KBM-7 (cell line): ENCODE results near the gene IGSF3.

Experiments used
- DNase-seq: peaks from one replicate; pipeline ENCODE4 v3.0.0-alpha.2; 2015
- in situ Hi-C: fragments of 300-500 bp; cut with MboI; formaldehyde crosslinking; loops from 2 replicates; pipeline ENCODE4 v1.14.3; 2020; ENCODE audit warnings: low sequenced_read_pairs, low pct_unique_long_range_greater_than_20kb, mixed read lengths

The IGSF3 gene

GRCh38 chr1:116690396-116690848 is 22.9 kb upstream of the IGSF3 start:
- in situ Hi-C loops = no loop called here
- no peak for DNase-seq

DNA sequence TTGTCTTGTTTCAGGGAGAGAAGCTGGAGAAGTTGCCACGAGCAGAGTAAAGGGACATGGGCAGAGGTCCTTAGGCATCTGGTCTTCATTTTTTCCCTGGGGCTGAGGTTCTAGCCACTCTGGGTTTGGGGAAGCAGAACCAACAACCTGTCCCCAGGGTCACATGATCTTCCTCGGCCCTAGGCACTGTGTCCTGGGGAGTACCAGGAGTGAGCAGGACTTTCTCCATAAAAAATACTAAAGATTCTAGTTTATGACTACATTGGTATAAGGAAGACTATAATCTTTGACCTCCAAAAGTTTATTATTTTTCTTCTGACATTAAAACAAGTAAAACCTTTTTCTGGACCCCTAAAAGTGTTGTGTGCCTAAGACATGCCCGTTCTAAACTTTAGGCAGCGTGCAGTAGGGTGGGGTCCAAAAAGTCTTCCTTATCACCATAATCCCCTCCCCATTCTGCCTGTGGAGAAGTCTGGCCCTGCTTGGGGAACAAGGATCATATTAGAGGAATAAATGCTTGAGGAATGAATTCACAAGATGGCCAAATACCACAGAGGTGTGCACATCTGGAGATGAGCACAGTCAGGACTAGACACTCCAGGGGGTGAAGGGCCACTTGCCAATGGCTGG is 19.3 kb upstream of the IGSF3 start:
- in situ Hi-C loops = no loop called here
- DNase-seq = no peak

DNA sequence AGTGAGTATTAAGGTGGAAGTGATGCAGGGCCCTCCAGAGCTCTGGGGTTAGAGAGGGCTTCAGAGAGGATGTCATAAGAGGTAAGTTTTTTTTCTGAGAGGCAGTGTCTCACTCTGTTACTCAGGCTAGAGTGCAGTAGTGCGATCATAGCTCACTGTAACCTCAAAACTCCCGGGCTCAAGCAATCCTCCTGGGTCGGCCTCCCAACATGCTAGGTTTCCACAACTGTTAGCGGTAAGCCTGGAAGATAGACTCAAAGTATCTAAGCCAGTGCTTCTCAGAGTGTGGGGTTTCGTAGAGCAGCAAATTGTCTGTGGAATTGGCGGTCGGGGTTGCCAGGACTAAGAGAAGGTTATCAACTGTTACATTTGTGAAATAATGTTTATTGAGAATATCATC is 18.6 kb upstream of the IGSF3 start:
- in situ Hi-C loops = no loop called here
- no peak for DNase-seq

GRCh38 chr1:116684575-116684974 is 17.0 kb upstream of the IGSF3 start:
- in situ Hi-C loops = no loop called here
- DNase-seq = no peak

- no peak for DNase-seq
- in situ Hi-C loops = no loop called here
Measured at GRCh38 chr1:116682641-116683221, 15.2 kb upstream of the IGSF3 start.

GRCh38 chr1:116681343-116681899 is 13.9 kb upstream of the IGSF3 start:
- in situ Hi-C loops = no loop called here
- DNase-seq = no peak

GRCh38 chr1:116680752-116681151 is 13.2 kb upstream of the IGSF3 start:
- in situ Hi-C loops = no loop called here

DNA sequence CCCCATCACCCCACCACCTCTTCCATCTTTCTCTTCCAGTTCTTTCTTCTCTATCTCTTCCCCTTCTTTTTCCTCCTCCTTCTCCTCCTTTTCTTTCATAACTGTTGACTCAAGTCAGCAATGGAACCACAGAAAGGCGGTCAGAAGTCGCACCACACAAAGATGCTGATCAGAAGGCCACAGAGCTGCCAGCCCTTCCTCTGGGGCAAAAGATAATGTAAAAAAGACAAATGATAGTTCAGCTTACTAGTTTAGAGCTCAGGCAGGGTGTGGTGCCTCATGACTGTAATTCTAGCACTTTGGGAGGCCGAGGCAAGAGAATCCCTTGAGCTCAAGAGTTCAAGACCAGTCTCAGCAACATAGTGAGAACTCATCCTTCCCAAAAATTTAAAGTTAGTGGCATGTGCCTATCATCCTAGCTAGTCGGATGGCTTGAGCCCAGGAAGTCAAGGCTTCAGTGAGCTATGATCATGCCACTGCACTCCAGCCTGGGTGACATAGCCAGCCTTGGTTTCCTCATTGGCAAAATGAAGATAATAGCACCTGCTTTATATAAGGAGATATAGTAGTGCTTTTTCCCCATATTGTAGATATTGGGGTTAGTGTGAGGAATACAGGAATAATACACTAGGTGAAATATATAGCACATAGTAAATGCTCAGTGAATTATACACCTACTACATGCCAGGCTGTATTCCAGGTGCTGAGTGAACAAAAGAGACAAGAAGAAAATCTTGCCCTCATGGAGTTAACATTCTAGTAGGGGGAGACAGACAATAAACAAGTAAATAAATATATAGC is 12.5 kb upstream of the IGSF3 start:
- DNase-seq = no peak
- in situ Hi-C loops = no loop called here

More at GRCh38 chr1:116680752-116681151, 13.2 kb upstream of the IGSF3 start:
- DNase-seq = peak; percentile 85

GRCh38 chr1:116679091-116679827 is 11.7 kb upstream of the IGSF3 start:
- in situ Hi-C loops = no loop called here
- no peak for DNase-seq

- in situ Hi-C loops = no loop called here
- DNase-seq = no peak
Measured at GRCh38 chr1:116678732-116679090, 11.2 kb upstream of the IGSF3 start.

- in situ Hi-C loops = no loop called here
- no peak for DNase-seq
Measured at GRCh38 chr1:116677474-116678062, 10.0 kb upstream of the IGSF3 start.

GRCh38 chr1:116676291-116676690 is 8.8 kb upstream of the IGSF3 start:
- in situ Hi-C loops = no loop called here
- no peak for DNase-seq

DNA sequence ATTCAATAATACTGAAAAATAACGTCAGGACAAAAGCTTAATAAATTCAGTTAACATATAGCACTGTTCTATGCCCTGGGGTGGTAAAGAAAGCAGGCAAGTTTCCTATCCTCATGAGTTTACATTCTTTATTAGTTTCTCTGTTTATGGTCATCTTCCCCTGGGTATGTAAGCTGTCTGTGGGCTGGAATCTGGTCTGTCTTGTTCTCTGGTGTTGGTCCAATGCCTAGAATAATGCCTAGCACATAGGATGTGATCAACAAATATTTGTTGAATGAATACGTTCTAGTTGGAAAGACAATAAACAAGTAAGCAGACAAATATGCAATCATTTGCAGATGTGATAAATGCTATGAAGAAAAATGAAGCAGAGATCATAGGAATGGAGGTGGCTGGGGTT is 7.2 kb upstream of the IGSF3 start:
- in situ Hi-C loops = no loop called here
- DNase-seq = no peak

DNA sequence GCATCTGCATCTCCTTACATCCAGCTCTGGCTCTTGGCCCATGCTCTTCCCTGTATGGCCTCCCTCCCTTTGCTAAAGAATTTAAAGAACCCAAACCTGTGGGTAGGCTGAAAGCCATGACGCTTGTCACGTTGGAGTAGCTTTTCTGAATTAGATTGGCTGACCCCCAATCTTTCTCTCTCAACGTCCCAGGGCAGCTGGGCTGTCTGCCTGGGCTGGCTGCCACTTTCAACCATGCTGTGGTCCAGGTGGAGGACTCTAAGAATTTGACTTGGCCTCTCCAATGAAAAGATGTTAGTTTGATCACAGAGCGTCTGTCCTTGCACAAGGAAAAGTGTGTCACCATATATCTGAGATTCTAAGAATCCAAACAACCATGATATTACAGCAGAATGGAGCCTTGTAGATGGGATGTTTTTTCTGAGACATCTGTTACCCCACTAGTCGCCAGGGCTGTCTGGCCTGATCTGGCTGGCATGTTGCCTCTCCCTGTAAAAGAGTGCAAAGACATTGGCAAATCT is 6.5 kb upstream of the IGSF3 start:
- in situ Hi-C loops = no loop called here
- DNase-seq = no peak

- in situ Hi-C loops = no loop called here
- no peak for DNase-seq
Measured at GRCh38 chr1:116671912-116672311, 4.4 kb upstream of the IGSF3 start.

DNA sequence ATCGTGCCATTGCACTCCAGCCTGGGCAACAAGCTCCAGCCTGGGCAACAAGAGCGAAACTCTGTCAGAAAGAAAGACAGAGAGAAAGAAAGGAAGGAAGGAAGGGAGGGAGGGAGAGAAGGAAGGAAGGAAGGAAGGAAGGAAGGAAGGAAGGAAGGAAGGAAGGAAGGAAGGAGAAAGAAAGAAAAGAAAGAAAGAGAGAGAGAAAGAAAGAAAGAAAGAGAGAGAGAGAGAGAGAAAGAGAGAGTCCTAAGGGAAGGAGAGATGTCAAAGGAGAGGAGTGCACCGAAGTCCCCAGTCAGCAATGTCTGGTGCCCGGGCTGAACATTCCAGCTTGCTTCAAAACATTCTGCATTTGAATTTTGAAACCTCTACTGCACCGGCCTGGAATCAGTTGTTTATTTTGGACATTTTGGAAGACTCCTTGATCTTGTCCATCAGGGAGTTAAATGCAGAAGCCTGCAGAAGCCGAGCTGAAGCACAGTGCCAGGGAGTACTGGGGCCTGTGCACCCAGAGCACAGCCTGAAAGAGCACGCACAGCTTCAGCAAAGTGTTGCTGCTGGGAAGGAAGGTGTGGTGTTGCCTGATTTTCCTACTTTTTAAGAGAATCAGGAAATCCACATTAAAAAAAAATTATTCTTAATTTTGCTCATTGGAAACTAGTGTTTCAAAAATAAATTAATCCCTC is 3.7 kb upstream of the IGSF3 start:
- no peak for DNase-seq
- in situ Hi-C loops = no loop called here

- in situ Hi-C loops = no loop called here
- DNase-seq = no peak
Measured at GRCh38 chr1:116668277-116668676, 744 bp upstream of the IGSF3 start.

DNA sequence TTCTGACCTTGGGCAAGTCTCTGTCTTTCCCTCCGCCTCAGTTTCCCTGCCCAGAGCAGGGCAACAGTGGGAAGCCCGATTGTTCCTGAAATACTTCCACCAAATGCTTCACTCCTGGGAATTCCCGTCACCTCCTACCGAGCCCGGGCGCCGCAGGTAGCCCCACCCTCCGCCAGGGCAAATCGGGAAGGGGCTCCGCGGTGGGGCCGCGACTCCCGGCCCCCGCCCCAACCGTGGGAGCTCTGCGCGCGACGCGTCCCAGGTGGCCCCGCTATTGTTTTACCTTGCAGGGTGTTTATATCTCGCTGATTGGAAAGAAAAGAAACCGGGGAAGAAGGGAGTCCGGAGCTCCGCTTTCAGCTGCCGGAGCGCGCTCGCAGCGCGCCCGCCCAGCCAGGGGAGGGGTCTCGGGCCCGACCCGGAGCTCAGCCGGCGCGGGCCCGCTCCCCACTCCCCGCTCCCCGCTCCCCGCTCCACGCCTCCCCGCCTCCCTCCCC is 407 bp downstream of the IGSF3 start:
- in situ Hi-C loops = no loop called here
- DNase-seq = no peak
